ENCODE measurements around the gene SHFL. TPM values are rescaled to one million over a fixed set of nuclear protein-coding genes. Genes with fewer than 3 reads are reported as not detected.
A peak's percentile ranks its signal among the peaks of the same experiment; 100 is the strongest.

The SHFL gene
- total and polyA plus RNA-seq, 2 of the 4 experiments (the other 2 are of a cell fraction) = 9.0 to 32.1 TPM

GRCh38 chr19:10095622-10095947, 9.5 kb downstream of the SHFL start:
- dilution Hi-C loops (cut with HindIII; ENCODE audit: low sequenced_read_pairs, unreplicated experiment) = no loop called here
- H3K18ac ChIP-seq (ENCODE audit: low read depth, low read length) = no peak overlapping the region
- peak overlapping the region; percentile 18; the same call in 1 of the 2 replicates for H3K4me3 ChIP-seq (ENCODE audit: insufficient read depth, low read depth, low read length)
- DNase-seq = no peak
- H3K36me3 ChIP-seq (ENCODE audit: control insufficient read depth, insufficient read depth, low read length) = peaks cover 17% of the 10 kb centered on the region; the same call in 1 of the 2 replicates
- H2AFZ ChIP-seq (replicated peaks; ENCODE audit: low read length, poor library complexity) = peak overlapping the region; percentile 87
- no peak for ATAC-seq (ENCODE audit: low read depth)
- peak overlapping the region; percentile 74 for H2AK9ac ChIP-seq (replicated peaks; ENCODE audit: low read depth, low read length, poor library complexity)
- ChIA-PET POLR2A (ENCODE audit: unreplicated experiment) (interaction anchor here (0.7 to 1.0 kb wide), 2 partner anchors 95 to 109 kb away, joined by 3 read pairs; no protein-coding TSS in a partner anchor), CTCF (interaction anchor here (1.1 kb wide), 1 partner anchor 165 kb away, joined by 3 read pairs; no protein-coding TSS in a partner anchor)
- H3K4me2 ChIP-seq (ENCODE audit: low read depth, low read length) = peak overlapping the region; percentile 80
- peak overlapping the region; percentile 14 for H2BK5ac ChIP-seq (ENCODE audit: low read depth, low read length, poor library complexity, severe bottlenecking)
- no peak overlapping the region for H3K14ac ChIP-seq (replicated peaks; ENCODE audit: low read depth, low read length)
- WGBS, 2 experiments (ENCODE audit: extremely low coverage in 2 of 2, insufficient read length in 1 of 2) = 50% methylated on average over 1 of the region's 7 CpGs; no CpG with 5 or more reads in 1 of the 2 experiments
- no TSS peak for BruUV-seq (replicated peaks)
- no peaks in the 10 kb centered on the region for H3K27me3 ChIP-seq (ENCODE audit: control insufficient read depth, insufficient read depth, low read length)
- no peak overlapping the region for H2BK20ac ChIP-seq (ENCODE audit: low read depth, low read length)
- H3K27ac ChIP-seq (ENCODE audit: insufficient read depth, low read length) = peak overlapping the region; percentile 2; the same call in 1 of the 2 replicates
- peaks cover 4% of the 10 kb centered on the region for H3K4me1 ChIP-seq (ENCODE audit: control insufficient read depth, insufficient read depth, low read length)
- H3K9ac ChIP-seq (ENCODE audit: low read depth, low read length) = no peak overlapping the region
- no peaks in the 10 kb centered on the region for H3K9me3 ChIP-seq (ENCODE audit: control insufficient read depth, insufficient read depth, low read length)
- H3K56ac ChIP-seq (ENCODE audit: extremely low read depth, insufficient read depth, low read length) = no peak overlapping the region
- no peaks in the 10 kb centered on the region for H4K20me1 ChIP-seq (ENCODE audit: insufficient read depth, low read length)
- no peak for TF ChIP-seq NFE2L2 (IDR thresholded peaks at IDR 0.05; ENCODE audit: low read depth, low read length)
- no peak for TF ChIP-seq POLR2A (IDR thresholded peaks at IDR 0.05; ENCODE audit: low read depth, low read length)
- no peak for TF ChIP-seq CEBPB (IDR thresholded peaks at IDR 0.05; ENCODE audit: low read depth, low read length)
- no peak for TF ChIP-seq RFX5 (IDR thresholded peaks at IDR 0.05; ENCODE audit: low read depth, low read length)
- no peak for TF ChIP-seq CHD1 (IDR thresholded peaks at IDR 0.05; ENCODE audit: low read depth, low read length)
- no peak for TF ChIP-seq MAZ (IDR thresholded peaks at IDR 0.05; ENCODE audit: borderline replicate concordance, low read depth, low read length)
- TF ChIP-seq MXI1 (IDR thresholded peaks at IDR 0.05; ENCODE audit: borderline replicate concordance, low read depth, low read length) = no peak
- TF ChIP-seq FOS (IDR thresholded peaks at IDR 0.05; ENCODE audit: low read depth, low read length) = no peak
- TF ChIP-seq, protein P1, sequence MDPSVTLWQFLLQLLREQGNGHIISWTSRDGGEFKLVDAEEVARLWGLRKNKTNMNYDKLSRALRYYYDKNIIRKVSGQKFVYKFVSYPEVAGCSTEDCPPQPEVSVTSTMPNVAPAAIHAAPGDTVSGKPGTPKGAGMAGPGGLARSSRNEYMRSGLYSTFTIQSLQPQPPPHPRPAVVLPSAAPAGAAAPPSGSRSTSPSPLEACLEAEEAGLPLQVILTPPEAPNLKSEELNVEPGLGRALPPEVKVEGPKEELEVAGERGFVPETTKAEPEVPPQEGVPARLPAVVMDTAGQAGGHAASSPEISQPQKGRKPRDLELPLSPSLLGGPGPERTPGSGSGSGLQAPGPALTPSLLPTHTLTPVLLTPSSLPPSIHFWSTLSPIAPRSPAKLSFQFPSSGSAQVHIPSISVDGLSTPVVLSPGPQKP (IDR thresholded peaks at IDR 0.05; ENCODE audit: borderline replicate concordance, low read depth, low read length) = no peak
- TF ChIP-seq MAFK (IDR thresholded peaks at IDR 0.05; ENCODE audit: low read depth, low read length) = no peak
- no peak for TF ChIP-seq SMC3 (IDR thresholded peaks at IDR 0.05; ENCODE audit: low read depth, low read length)
- no peak for TF ChIP-seq RCOR1 (IDR thresholded peaks at IDR 0.05; ENCODE audit: insufficient replicate concordance, low read length)
- no peak for TF ChIP-seq USF2 (IDR thresholded peaks at IDR 0.05; ENCODE audit: low read depth, low read length)
- TF ChIP-seq, protein P2, sequence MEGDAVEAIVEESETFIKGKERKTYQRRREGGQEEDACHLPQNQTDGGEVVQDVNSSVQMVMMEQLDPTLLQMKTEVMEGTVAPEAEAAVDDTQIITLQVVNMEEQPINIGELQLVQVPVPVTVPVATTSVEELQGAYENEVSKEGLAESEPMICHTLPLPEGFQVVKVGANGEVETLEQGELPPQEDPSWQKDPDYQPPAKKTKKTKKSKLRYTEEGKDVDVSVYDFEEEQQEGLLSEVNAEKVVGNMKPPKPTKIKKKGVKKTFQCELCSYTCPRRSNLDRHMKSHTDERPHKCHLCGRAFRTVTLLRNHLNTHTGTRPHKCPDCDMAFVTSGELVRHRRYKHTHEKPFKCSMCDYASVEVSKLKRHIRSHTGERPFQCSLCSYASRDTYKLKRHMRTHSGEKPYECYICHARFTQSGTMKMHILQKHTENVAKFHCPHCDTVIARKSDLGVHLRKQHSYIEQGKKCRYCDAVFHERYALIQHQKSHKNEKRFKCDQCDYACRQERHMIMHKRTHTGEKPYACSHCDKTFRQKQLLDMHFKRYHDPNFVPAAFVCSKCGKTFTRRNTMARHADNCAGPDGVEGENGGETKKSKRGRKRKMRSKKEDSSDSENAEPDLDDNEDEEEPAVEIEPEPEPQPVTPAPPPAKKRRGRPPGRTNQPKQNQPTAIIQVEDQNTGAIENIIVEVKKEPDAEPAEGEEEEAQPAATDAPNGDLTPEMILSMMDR (conservative IDR thresholded peaks at IDR 0.05; ENCODE audit: low read depth, low read length) = no peak
- no peak for TF ChIP-seq RAD21 (IDR thresholded peaks at IDR 0.05; ENCODE audit: low read length)
- no peak for TF ChIP-seq BHLHE40 (IDR thresholded peaks at IDR 0.05; ENCODE audit: low read depth, low read length)
- H2BK15ac ChIP-seq (ENCODE audit: low read depth, low read length) = no peak overlapping the region
- peak overlapping the region in 1 of 2 experiments; percentile 43; a peak in 1 of 4 replicates for H4K8ac ChIP-seq (ENCODE audit: low read depth in 2 of 2, low read length in 2 of 2)
- H4K5ac ChIP-seq (ENCODE audit: low read depth, low read length) = no peak overlapping the region
- no peak overlapping the region for H3K23ac ChIP-seq (ENCODE audit: low read depth, low read length)
- H4K91ac ChIP-seq (ENCODE audit: insufficient read depth, low read depth, low read length) = no peak overlapping the region
- no peaks in the 10 kb centered on the region for H3K9me1 ChIP-seq (ENCODE audit: insufficient read depth, low read length)
- intact Hi-C loops (cut with micrococcal nuclease) = loop anchor here (5.0 kb wide), 1 partner anchor 163 kb away; no protein-coding TSS in a partner anchor
- no peaks in the 10 kb centered on the region for H3K79me1 ChIP-seq (ENCODE audit: low read depth in 1 of 2, low read length in 2 of 2)
- no peak overlapping the region for H3K4ac ChIP-seq (ENCODE audit: low read depth, low read length)
- H2AK5ac ChIP-seq (ENCODE audit: low read depth, low read length) = no peak overlapping the region
- H2BK120ac ChIP-seq (ENCODE audit: low read depth, low read length) = no peak overlapping the region
- in situ Hi-C loops (cut with MboI; ENCODE audit: low sequenced_read_pairs) = no loop called here

All from IMR-90 (cell line).